Measurements from ENCODE around the gene FBRSL1. TPM values are rescaled to one million over a fixed set of nuclear protein-coding genes. Genes with fewer than 3 reads are reported as not detected.
A peak's percentile ranks its signal among the peaks of the same experiment; 100 is the strongest.

The FBRSL1 gene
- total RNA-seq, 1 donor from 2014 or later: 96.1 TPM

- no peak overlapping the region for H3K4me3 Mint-ChIP-seq
- intact Hi-C loops (cut with micrococcal nuclease): no loop called here
- DNase-seq: no peak
- H3K27ac Mint-ChIP-seq: no peak overlapping the region
- H3K9me3 Mint-ChIP-seq: peaks cover 14% of the 10 kb centered on the region
- H3K27me3 Mint-ChIP-seq: no peaks in the 10 kb centered on the region
- H3K36me3 Mint-ChIP-seq (ENCODE audit: low read depth): peaks cover 22% of the 10 kb centered on the region
- H3K4me1 Mint-ChIP-seq: no peaks in the 10 kb centered on the region
Measured at GRCh38 chr12:132516095-132517012, 26.4 kb downstream of the FBRSL1 start.

GRCh38 chr12:132517013-132517739 lies 27.2 kb downstream of the FBRSL1 start:
- Mint-ChIP-seq H3K4me3 (no peak overlapping the region), H3K36me3 (ENCODE audit: low read depth) (peaks cover 22% of the 10 kb centered on the region), H3K4me1 (no peaks in the 10 kb centered on the region), H3K27ac (no peak overlapping the region), H3K9me3 (peaks cover 14% of the 10 kb centered on the region), H3K27me3 (no peaks in the 10 kb centered on the region)
- intact Hi-C loops (cut with micrococcal nuclease): no loop called here
- DNase-seq: no peak

- peaks cover 22% of the 10 kb centered on the region for H3K36me3 Mint-ChIP-seq (ENCODE audit: low read depth)
- H3K4me1 Mint-ChIP-seq: no peaks in the 10 kb centered on the region
- no peak overlapping the region for H3K27ac Mint-ChIP-seq
- H3K27me3 Mint-ChIP-seq: no peaks in the 10 kb centered on the region
- intact Hi-C loops (cut with micrococcal nuclease): no loop called here
- no peak for DNase-seq
- peaks cover 14% of the 10 kb centered on the region for H3K9me3 Mint-ChIP-seq
- H3K4me3 Mint-ChIP-seq: no peak overlapping the region
Measured at GRCh38 chr12:132517740-132518100, 27.8 kb downstream of the FBRSL1 start.

GRCh38 chr12:132518354-132518992 lies 28.5 kb downstream of the FBRSL1 start:
- Mint-ChIP-seq H3K4me1 (no peaks in the 10 kb centered on the region), H3K9me3 (peaks cover 14% of the 10 kb centered on the region), H3K36me3 (ENCODE audit: low read depth) (peaks cover 22% of the 10 kb centered on the region), H3K4me3 (no peak overlapping the region), H3K27ac (no peak overlapping the region), H3K27me3 (no peaks in the 10 kb centered on the region)
- intact Hi-C loops (cut with micrococcal nuclease): no loop called here
- DNase-seq: no peak

GRCh38 chr12:132520421-132521199 lies 30.7 kb downstream of the FBRSL1 start:
- Mint-ChIP-seq H3K4me3 (no peak overlapping the region), H3K4me1 (no peaks in the 10 kb centered on the region), H3K9me3 (peaks cover 14% of the 10 kb centered on the region), H3K36me3 (ENCODE audit: low read depth) (peaks cover 22% of the 10 kb centered on the region), H3K27me3 (no peaks in the 10 kb centered on the region), H3K27ac (no peak overlapping the region)
- DNase-seq: no peak
- intact Hi-C loops (cut with micrococcal nuclease): no loop called here

GRCh38 chr12:132521200-132521580 lies 31.2 kb downstream of the FBRSL1 start:
- Mint-ChIP-seq H3K9me3 (peaks cover 14% of the 10 kb centered on the region), H3K4me3 (no peak overlapping the region), H3K27ac (no peak overlapping the region), H3K4me1 (no peaks in the 10 kb centered on the region), H3K27me3 (no peaks in the 10 kb centered on the region), H3K36me3 (ENCODE audit: low read depth) (peaks cover 22% of the 10 kb centered on the region)
- intact Hi-C loops (cut with micrococcal nuclease): no loop called here
- DNase-seq: no peak

GRCh38 chr12:132521712-132522292 lies 31.9 kb downstream of the FBRSL1 start:
- peaks cover 22% of the 10 kb centered on the region for H3K36me3 Mint-ChIP-seq (ENCODE audit: low read depth)
- H3K4me1 Mint-ChIP-seq: no peaks in the 10 kb centered on the region
- DNase-seq: no peak
- H3K9me3 Mint-ChIP-seq: peaks cover 14% of the 10 kb centered on the region
- no peak overlapping the region for H3K4me3 Mint-ChIP-seq
- H3K27ac Mint-ChIP-seq: no peak overlapping the region
- intact Hi-C loops (cut with micrococcal nuclease): no loop called here
- no peaks in the 10 kb centered on the region for H3K27me3 Mint-ChIP-seq

- H3K9me3 Mint-ChIP-seq: peaks cover 14% of the 10 kb centered on the region
- peaks cover 16% of the 10 kb centered on the region for H3K36me3 Mint-ChIP-seq (ENCODE audit: low read depth)
- H3K4me3 Mint-ChIP-seq: no peak overlapping the region
- H3K27ac Mint-ChIP-seq: no peak overlapping the region
- DNase-seq: no peak
- H3K27me3 Mint-ChIP-seq: no peaks in the 10 kb centered on the region
- H3K4me1 Mint-ChIP-seq: no peaks in the 10 kb centered on the region
- intact Hi-C loops (cut with micrococcal nuclease): loop anchor here (1.0 kb wide), 1 partner anchor 107 kb away; no protein-coding TSS in a partner anchor
Measured at GRCh38 chr12:132522592-132523380, 32.8 kb downstream of the FBRSL1 start.

- Mint-ChIP-seq H3K4me3 (no peak overlapping the region), H3K27ac (no peak overlapping the region), H3K36me3 (ENCODE audit: low read depth) (peaks cover 8% of the 10 kb centered on the region), H3K27me3 (no peaks in the 10 kb centered on the region), H3K9me3 (peaks cover 6% of the 10 kb centered on the region), H3K4me1 (no peaks in the 10 kb centered on the region)
- intact Hi-C loops (cut with micrococcal nuclease): loop anchor here (1.0 kb wide), 1 partner anchor 108 kb away; no protein-coding TSS in a partner anchor
- DNase-seq: peak; percentile 91
Measured at GRCh38 chr12:132523576-132524331, 33.8 kb downstream of the FBRSL1 start.

- Mint-ChIP-seq H3K9me3 (no peaks in the 10 kb centered on the region), H3K4me1 (no peaks in the 10 kb centered on the region), H3K27ac (no peak overlapping the region), H3K27me3 (no peaks in the 10 kb centered on the region), H3K36me3 (ENCODE audit: low read depth) (peaks cover 1% of the 10 kb centered on the region), H3K4me3 (no peak overlapping the region)
- no peak for DNase-seq
- intact Hi-C loops (cut with micrococcal nuclease): no loop called here
Measured at GRCh38 chr12:132524405-132524804, 34.5 kb downstream of the FBRSL1 start.

GRCh38 chr12:132525011-132525832 lies 35.3 kb downstream of the FBRSL1 start:
- no peaks in the 10 kb centered on the region for H3K36me3 Mint-ChIP-seq (ENCODE audit: low read depth)
- H3K27me3 Mint-ChIP-seq: no peaks in the 10 kb centered on the region
- no peak for DNase-seq
- no peak overlapping the region for H3K4me3 Mint-ChIP-seq
- no peak overlapping the region for H3K27ac Mint-ChIP-seq
- intact Hi-C loops (cut with micrococcal nuclease): no loop called here
- H3K9me3 Mint-ChIP-seq: no peaks in the 10 kb centered on the region
- no peaks in the 10 kb centered on the region for H3K4me1 Mint-ChIP-seq

Data from activated CD4-positive, alpha-beta T cell treated with anti-CD3 and anti-CD28 coated beads, Interleukin-2, amount 10 ng/mL, durations not matched to agents 24 days and 14 days (primary cell).